Fibroblast of lung (primary cell): ENCODE results near the gene AACS. TPM values are rescaled to one million over a fixed set of nuclear protein-coding genes. Genes with fewer than 3 reads are reported as not detected.
A peak's percentile ranks its signal among the peaks of the same experiment; 100 is the strongest.
"Not testable (repeated sequence)": the region's sequence is repeated elsewhere in the genome, so short reads cannot be mapped to it uniquely, and the experiment has no call there.

Experiments used
- DNase-seq, 2 donors: peaks; one replicate each; pipeline versions ENCODE4 v3.0.0 to v3.0.0-alpha.2; 2010; ENCODE audit warnings: low read depth in 2 of 2
- H2AFZ ChIP-seq: 2 replicates; pipeline ENCODE4 v1.5.1; 2012; ENCODE audit warnings: low read length, control low read depth, inconsistent platforms
- H3K27ac ChIP-seq: 2 replicates; pipeline ENCODE4 v1.5.1; 2011; ENCODE audit warnings: low read length, control low read depth; ENCODE audit not compliant: insufficient read depth
- H3K27me3 ChIP-seq: 2 replicates; pipeline ENCODE4 v1.5.1; 2011; ENCODE audit warnings: mild to moderate bottlenecking, low read length; ENCODE audit not compliant: control insufficient read depth, insufficient read depth
- H3K36me3 ChIP-seq: 2 replicates; pipeline ENCODE4 v1.5.1; 2011; ENCODE audit warnings: low read length; ENCODE audit not compliant: control insufficient read depth, insufficient read depth
- H3K4me1 ChIP-seq: 2 replicates; pipeline ENCODE4 v1.5.1; 2011; ENCODE audit warnings: low read length; ENCODE audit not compliant: control insufficient read depth, insufficient read depth; ENCODE audit errors: extremely low read depth
- H3K4me2 ChIP-seq: 2 replicates; pipeline ENCODE4 v1.5.1; 2011; ENCODE audit warnings: low read length, control low read depth; ENCODE audit not compliant: insufficient read depth; ENCODE audit errors: extremely low read depth
- H3K4me3 ChIP-seq, 4 experiments: fragments of 200-600 bp in 1 of 4; sonication (generic) in 1 of 4; replicated peaks in 1 of 4; 2 replicates each; pipeline ENCODE4 v1.5.1; 2011 to 2016; ENCODE audit warnings: low read length in 4 of 4, low read depth in 3 of 4, mild to moderate bottlenecking in 3 of 4, control low read depth in 2 of 4, inconsistent platforms in 1 of 4, mixed read lengths in 1 of 4; ENCODE audit not compliant: insufficient read depth in 1 of 4; ENCODE audit errors: control extremely low read depth in 1 of 4
- H3K79me2 ChIP-seq: 2 replicates; pipeline ENCODE4 v1.5.1; 2012; ENCODE audit warnings: mild to moderate bottlenecking, low read length, inconsistent platforms; ENCODE audit not compliant: control insufficient read depth, insufficient read depth
- H3K9ac ChIP-seq: 2 replicates; pipeline ENCODE4 v1.5.1; 2011; ENCODE audit warnings: mild to moderate bottlenecking, low read length, control low read depth; ENCODE audit not compliant: insufficient read depth
- H3K9me3 ChIP-seq: 2 replicates; pipeline ENCODE4 v1.5.1; 2012; ENCODE audit warnings: low read depth, low read length; ENCODE audit not compliant: control insufficient read depth, insufficient read depth
- H4K20me1 ChIP-seq: 2 replicates; pipeline ENCODE4 v1.5.1; 2011; ENCODE audit warnings: low read length; ENCODE audit not compliant: control insufficient read depth, insufficient read depth; ENCODE audit errors: extremely low read depth
- EZH2 ChIP-seq: IDR thresholded peaks from 2 replicates; pipeline ENCODE4 v1.5.1; 2012; ENCODE audit warnings: low read length, control low read depth, mild to moderate bottlenecking; ENCODE audit errors: missing control alignments
- polyA plus RNA-seq, 2 donors: library from polyadenylated mRNA; depleted of rRNA in 1 of 2; stranded (reverse) in 1 of 2; unstranded in 1 of 2; fragments of >200 nt; gene quantifications; 2 replicates each; pipeline ENCODE4 v1.2.1, GENCODE V29; 2011 to 2012; ENCODE audit warnings: missing spikeins in 1 of 2
- total RNA-seq: library from RNA; depleted of rRNA; stranded (reverse); fragments of >200 nt; gene quantifications from 2 replicates; pipeline ENCODE4 v1.2.1, GENCODE V29; 2014
- TF ChIP-seq, protein P1 (sequence below), 2 donors: IDR thresholded peaks in 1 of 2; conservative IDR thresholded peaks in 1 of 2; 1 replicate in 1 of 2; 2 replicates in 1 of 2; pipeline ENCODE4 v1.5.1; 2011 to 2012; ENCODE audit warnings: low read length in 2 of 2, control low read depth in 1 of 2, inconsistent platforms in 1 of 2, low read depth in 1 of 2, mild to moderate bottlenecking in 1 of 2

The AACS gene
- total and polyA plus RNA-seq, 2 donors (not counting 1 experiment from before 2014, with no cell fraction given), result 24.7 to 31.5 TPM

DNA sequence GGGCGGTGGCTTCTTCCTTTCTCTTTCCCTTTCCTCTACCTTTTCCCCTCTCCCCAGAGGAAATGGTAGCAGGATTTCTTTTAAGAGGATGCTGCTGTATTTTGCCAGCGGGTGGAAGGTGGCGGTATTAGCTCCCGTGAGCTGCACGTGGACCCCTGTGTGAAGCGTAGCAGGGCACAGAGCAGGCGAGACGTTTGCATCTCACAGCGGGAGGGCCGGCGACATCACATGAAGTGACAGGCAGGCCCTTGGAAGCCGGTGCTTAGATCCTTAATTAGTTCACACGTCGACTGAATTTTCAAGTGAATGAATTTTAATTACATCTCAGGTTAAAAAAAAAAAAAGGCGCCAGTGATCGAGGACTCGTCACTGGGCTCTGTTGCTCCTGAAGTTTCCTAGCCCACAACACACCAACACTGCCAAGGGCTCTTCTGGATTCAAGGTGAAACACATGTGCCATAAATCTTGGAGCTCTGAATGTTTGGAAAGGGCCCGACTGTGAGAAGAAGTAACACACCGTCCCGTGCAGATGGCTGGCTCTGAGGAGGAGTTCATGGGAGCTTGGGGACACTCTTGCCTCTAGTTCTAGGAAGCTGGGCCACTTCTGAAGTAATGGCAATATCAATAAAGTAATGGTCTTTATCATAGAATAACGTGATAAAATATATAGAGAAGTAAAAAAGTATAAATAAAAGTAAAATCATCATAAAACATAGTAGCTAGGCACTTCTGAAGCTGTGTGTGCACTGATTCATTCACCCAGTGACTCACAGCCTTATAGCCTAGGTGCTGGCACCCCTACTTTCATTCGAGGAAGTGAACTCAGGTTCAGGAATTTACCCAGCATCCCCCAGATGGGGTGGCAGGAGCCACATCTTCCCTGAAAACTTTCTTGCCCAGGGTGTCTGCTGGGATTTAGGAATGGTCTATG is 75.3 kb downstream of the AACS start:
- Histone ChIP-seq H4K20me1 (no peaks in the 10 kb centered on the region), H3K9ac (no peak overlapping the region), H3K36me3 (peaks cover 6% of the 10 kb centered on the region), H3K9me3 (no peaks in the 10 kb centered on the region), H3K4me1 (peaks cover 6% of the 10 kb centered on the region), H3K27me3 (no peaks in the 10 kb centered on the region), H3K4me2 (peak overlapping the region; percentile 19), H3K79me2 (no peaks in the 10 kb centered on the region), H3K4me3 (no peak overlapping the region), H2AFZ (no peak overlapping the region), H3K27ac (peak overlapping the region; percentile 39)
- peak; percentile 28 to 86 for DNase-seq
- TF ChIP-seq, protein P1, sequence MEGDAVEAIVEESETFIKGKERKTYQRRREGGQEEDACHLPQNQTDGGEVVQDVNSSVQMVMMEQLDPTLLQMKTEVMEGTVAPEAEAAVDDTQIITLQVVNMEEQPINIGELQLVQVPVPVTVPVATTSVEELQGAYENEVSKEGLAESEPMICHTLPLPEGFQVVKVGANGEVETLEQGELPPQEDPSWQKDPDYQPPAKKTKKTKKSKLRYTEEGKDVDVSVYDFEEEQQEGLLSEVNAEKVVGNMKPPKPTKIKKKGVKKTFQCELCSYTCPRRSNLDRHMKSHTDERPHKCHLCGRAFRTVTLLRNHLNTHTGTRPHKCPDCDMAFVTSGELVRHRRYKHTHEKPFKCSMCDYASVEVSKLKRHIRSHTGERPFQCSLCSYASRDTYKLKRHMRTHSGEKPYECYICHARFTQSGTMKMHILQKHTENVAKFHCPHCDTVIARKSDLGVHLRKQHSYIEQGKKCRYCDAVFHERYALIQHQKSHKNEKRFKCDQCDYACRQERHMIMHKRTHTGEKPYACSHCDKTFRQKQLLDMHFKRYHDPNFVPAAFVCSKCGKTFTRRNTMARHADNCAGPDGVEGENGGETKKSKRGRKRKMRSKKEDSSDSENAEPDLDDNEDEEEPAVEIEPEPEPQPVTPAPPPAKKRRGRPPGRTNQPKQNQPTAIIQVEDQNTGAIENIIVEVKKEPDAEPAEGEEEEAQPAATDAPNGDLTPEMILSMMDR (conservative IDR thresholded peaks at IDR 0.05 in 1 of 2, IDR thresholded peaks at IDR 0.05 in 1 of 2; ENCODE audit: low read depth in 1 of 2, low read length in 2 of 2), result no peak
- no peak for TF ChIP-seq EZH2

DNA sequence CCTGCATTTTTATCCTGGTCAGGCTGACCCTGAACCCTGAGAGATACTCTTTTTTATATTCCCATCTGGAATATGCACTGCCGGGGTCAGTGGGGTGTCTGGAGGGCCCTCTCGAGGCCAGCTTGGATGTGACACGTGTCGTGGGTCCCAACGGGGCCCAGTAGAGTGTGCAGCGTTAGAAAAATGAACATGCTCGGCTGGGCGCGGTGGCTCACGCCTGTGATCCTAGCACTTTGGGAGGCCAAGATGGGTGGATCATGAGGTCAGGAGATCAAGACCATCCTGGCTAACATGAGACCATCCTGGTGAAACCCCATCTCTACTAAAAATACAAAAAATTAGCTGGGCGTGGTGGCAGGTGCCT is 76.0 kb downstream of the AACS start:
- H3K27ac ChIP-seq, H4K20me1 ChIP-seq: not testable (repeated sequence)

DNA sequence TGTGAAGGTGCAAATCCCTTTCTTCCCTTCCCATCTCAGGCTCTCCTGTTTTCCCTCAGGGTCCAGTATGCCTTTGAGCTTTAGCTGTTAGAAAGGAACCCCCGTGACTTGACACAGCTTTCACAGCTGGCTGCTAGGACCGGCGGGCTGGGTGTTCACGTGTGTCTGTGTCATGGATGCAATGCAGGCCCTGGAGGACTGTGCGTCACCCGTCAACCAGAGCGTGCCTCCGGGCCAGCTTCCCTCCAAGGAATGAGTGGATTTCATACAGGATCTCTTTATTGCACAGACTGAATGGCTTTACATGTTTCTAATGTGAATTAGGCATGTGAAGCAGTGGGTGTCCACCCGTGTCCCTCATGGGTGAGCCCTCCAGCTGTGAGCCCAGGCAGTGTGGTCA is 77.4 kb downstream of the AACS start:
- TF ChIP-seq EZH2, result no peak
- TF ChIP-seq, protein P1 (conservative IDR thresholded peaks at IDR 0.05 in 1 of 2, IDR thresholded peaks at IDR 0.05 in 1 of 2; ENCODE audit: low read depth in 1 of 2, low read length in 2 of 2), result no peak
- DNase-seq, result no peak
- no peak overlapping the region for H3K9ac ChIP-seq

More for the DNA sequence above, 76.0 kb downstream of the AACS start:
- not testable (repeated sequence) for H3K36me3 ChIP-seq, DNase-seq, H2AFZ ChIP-seq, H3K4me1 ChIP-seq, H3K4me3 ChIP-seq, H3K27me3 ChIP-seq, H3K9ac ChIP-seq, H3K9me3 ChIP-seq, H3K79me2 ChIP-seq, H3K4me2 ChIP-seq

More for the DNA sequence above, 77.4 kb downstream of the AACS start:
- no peak overlapping the region for H3K4me2 ChIP-seq
- H3K79me2 ChIP-seq, result no peaks in the 10 kb centered on the region
- no peak overlapping the region for H2AFZ ChIP-seq
- H3K27me3 ChIP-seq, result no peaks in the 10 kb centered on the region
- peaks cover 6% of the 10 kb centered on the region for H3K4me1 ChIP-seq
- no peak overlapping the region for H3K27ac ChIP-seq
- H3K4me3 ChIP-seq, result no peak overlapping the region
- no peaks in the 10 kb centered on the region for H3K9me3 ChIP-seq
- H4K20me1 ChIP-seq, result no peaks in the 10 kb centered on the region
- peaks cover 2% of the 10 kb centered on the region for H3K36me3 ChIP-seq
